Kidney (tissue), 14 donors: Measurements from ENCODE around the gene USP40. TPM values are rescaled to one million over a fixed set of nuclear protein-coding genes. Genes with fewer than 3 reads are reported as not detected.

Source experiments
- DNase-seq, 5 donors: peaks; one replicate each; pipeline ENCODE4 v3.0.0-alpha.2; 2013 to 2020
- FAIRE-seq: peaks from 2 replicates; lab custom pipeline; 2012; peaks lifted over from hg19 to GRCh38; lab: Jason Lieb, UNC
- H3K27ac ChIP-seq, 2 donors: one replicate each; pipeline ENCODE4 v1.7.0; 2013; ENCODE audit warnings: low read depth in 2 of 2, low read length in 2 of 2, inconsistent platforms in 1 of 2
- H3K27me3 ChIP-seq: one replicate; pipeline ENCODE4 v1.7.1; 2013; ENCODE audit warnings: low read length, inconsistent platforms; ENCODE audit not compliant: control insufficient read depth, insufficient read depth
- H3K36me3 ChIP-seq, 3 donors: one replicate each; pipeline versions ENCODE4 v1.7.0 to v1.7.1; 2013; ENCODE audit warnings: low read length in 3 of 3, control low read depth in 1 of 3, inconsistent platforms in 1 of 3; ENCODE audit not compliant: insufficient read depth in 3 of 3, control insufficient read depth in 2 of 3
- H3K4me1 ChIP-seq, 3 donors: one replicate each; pipeline versions ENCODE4 v1.7.0 to v1.7.1; 2013; ENCODE audit warnings: low read length in 3 of 3, inconsistent platforms in 1 of 3, low read depth in 1 of 3; ENCODE audit not compliant: control insufficient read depth in 2 of 3, insufficient read depth in 2 of 3
- H3K4me3 ChIP-seq, 3 donors: one replicate each; pipeline versions ENCODE4 v1.7.0 to v1.8.1; 2013; ENCODE audit warnings: low read length in 3 of 3, control low read depth in 1 of 3, inconsistent platforms in 1 of 3
- H3K9ac ChIP-seq, 3 donors: one replicate each; pipeline versions ENCODE4 v1.7.0 to v1.7.1; 2013; ENCODE audit warnings: low read length in 3 of 3, control low read depth in 1 of 3, inconsistent platforms in 1 of 3
- H3K9me3 ChIP-seq, 3 donors: one replicate each; pipeline versions ENCODE4 v1.7.0 to v1.7.1; 2013; ENCODE audit warnings: low read length in 3 of 3, control low read depth in 1 of 3, inconsistent platforms in 1 of 3; ENCODE audit not compliant: control insufficient read depth in 2 of 3, insufficient read depth in 1 of 3
- intact Hi-C: fragments of 100-400 bp; cut with DNase I; formaldehyde crosslinking; loops from one replicate; pipeline ENCODE4 v1.11.1; 2022
- polyA plus RNA-seq: library from polyadenylated mRNA; stranded (reverse); fragments of 350-450 nt; fragmentation: Illumina TruSeq; extraction: RNeasy Lipid Tissue Mini Kit (QIAGEN cat#74804); gene quantifications from one replicate; pipeline ENCODE4 v1.2.3, GENCODE V29; 2014; ENCODE audit warnings: low read depth, low replicate concordance; ENCODE audit not compliant: insufficient read depth
- total RNA-seq: library from RNA; stranded (reverse); fragmentation: NEBNext Ultra II Directional; extraction: Animal tissue kit (Norgen Biotek cat#: 25700); gene quantifications from one replicate; pipeline ENCODE4 v1.2.1, GENCODE V29; 2021
- TF ChIP-seq, protein P1 (sequence below): IDR thresholded peaks from 3 replicates; pipeline ENCODE4 v1.5.1; 2012; ENCODE audit warnings: mild to moderate bottlenecking, moderate library complexity, borderline replicate concordance; ENCODE audit not compliant: insufficient read depth; ENCODE audit errors: extremely low read depth
- donor health status: control.
- donor health status: control.
- donor health status: control.
- donor health status: control.
- donor health status: control.
- donor health status: DM: yes; HTN: yes; CAD: no.
- donor health status: Normal renal cell carcinoma (clear cell type).

The USP40 gene
- total and polyA plus RNA-seq, 2 donors from 2014 or later: 28.5 to 51.6 TPM

DNA sequence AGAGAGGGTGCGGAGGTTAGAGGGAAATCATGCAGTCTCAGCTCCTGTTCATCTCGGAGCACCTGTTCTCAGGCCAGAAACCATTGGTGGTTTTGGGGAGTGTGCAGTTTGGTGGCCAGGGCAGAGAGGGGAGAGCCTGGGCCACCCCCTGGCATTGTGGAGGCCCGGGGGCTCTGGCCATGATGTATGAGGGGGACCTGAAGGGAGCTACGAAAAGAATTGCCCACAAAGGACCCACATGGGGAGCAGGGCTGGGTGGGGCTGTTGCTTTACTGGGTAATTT lies 124.6 kb downstream of the USP40 start:
- FAIRE-seq (no peak), DNase-seq (no peak)
- Histone ChIP-seq H3K4me3 (no peak overlapping the region), H3K27ac (no peak overlapping the region), H3K9ac (no peak overlapping the region), H3K4me1 (no peaks in the 10 kb centered on the region), H3K36me3 (peaks cover 0 to 9% (median 8%) of the 10 kb centered on the region in 3 donors), H3K9me3 (no peaks in the 10 kb centered on the region), H3K27me3 (no peaks in the 10 kb centered on the region)
- intact Hi-C loops: no loop called here
- TF ChIP-seq, protein P1, sequence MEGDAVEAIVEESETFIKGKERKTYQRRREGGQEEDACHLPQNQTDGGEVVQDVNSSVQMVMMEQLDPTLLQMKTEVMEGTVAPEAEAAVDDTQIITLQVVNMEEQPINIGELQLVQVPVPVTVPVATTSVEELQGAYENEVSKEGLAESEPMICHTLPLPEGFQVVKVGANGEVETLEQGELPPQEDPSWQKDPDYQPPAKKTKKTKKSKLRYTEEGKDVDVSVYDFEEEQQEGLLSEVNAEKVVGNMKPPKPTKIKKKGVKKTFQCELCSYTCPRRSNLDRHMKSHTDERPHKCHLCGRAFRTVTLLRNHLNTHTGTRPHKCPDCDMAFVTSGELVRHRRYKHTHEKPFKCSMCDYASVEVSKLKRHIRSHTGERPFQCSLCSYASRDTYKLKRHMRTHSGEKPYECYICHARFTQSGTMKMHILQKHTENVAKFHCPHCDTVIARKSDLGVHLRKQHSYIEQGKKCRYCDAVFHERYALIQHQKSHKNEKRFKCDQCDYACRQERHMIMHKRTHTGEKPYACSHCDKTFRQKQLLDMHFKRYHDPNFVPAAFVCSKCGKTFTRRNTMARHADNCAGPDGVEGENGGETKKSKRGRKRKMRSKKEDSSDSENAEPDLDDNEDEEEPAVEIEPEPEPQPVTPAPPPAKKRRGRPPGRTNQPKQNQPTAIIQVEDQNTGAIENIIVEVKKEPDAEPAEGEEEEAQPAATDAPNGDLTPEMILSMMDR: no peak

DNA sequence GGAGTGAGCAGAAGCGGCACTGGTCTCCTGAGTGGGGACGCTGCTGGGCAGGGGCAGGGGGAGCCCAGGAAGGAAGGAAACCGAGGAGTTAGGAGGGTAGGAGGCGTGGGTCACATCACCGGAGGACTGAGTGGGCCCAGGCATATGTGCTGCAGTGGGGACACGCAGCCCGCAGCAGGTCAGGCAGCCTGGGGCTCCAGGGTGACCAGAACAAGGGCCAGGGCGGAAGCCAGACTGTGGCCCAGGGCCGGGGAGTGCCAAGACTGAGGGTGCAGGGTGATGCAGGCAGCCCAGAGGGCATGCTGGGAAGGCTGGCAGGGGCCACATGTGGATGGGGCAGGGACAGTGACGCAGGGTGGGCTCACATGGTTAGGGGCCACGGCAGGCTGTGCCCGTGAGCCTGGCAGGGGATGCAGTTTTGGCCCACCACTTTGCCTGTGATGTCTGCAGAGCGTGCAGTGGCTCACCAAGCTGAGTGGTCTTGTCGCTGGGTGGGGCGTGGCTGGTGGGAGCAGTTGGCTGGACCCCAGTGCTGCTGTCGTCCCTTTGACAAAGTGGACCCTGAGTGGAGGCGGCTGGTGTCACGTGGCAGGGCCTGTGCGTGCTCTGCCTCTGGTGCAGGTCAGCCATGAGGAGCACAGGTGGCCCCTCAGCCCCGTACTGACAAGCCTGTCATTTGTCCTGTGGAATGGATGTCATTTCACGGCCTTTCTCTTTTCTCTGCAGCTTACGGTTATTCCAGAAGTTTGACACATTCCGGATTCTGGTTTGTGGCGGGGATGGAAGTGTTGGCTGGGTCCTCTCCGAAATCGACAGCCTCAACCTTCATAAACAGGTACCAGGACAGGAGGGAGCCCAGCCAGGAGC lies 125.2 kb downstream of the USP40 start:
- FAIRE-seq (no peak), DNase-seq (peak in 1 of 5 donors; percentile 24)
- H3K4me1 ChIP-seq: no peaks in the 10 kb centered on the region
- TF ChIP-seq, protein P1: no peak
- intact Hi-C loops: no loop called here
- H3K36me3 ChIP-seq: peaks cover 0 to 9% (median 8%) of the 10 kb centered on the region in 3 donors
- H3K27me3 ChIP-seq: no peaks in the 10 kb centered on the region
- H3K9ac ChIP-seq: no peak overlapping the region
- no peak overlapping the region for H3K4me3 ChIP-seq
- H3K9me3 ChIP-seq: no peaks in the 10 kb centered on the region
- no peak overlapping the region for H3K27ac ChIP-seq

DNA sequence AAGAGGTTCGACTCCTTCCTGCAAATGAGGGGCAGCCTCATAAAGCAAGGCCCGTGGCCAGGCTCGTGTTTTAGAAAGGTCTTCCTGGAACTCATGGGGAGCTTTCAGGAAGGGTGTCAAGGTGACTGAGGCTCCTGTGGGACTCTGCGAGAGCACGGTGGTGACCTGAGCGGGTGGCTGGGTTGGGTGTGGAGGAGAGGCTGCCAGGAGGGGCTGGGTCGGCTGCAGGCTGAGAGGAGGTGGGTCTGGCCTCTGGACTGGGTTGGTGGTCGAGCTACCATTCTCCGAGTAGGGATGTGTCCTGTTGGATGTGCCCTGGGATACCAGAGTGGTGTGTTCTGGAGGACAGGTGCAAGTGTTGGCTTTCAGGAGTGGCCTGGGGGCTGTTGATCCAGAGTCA lies 125.9 kb downstream of the USP40 start:
- intact Hi-C loops: no loop called here
- Histone ChIP-seq H3K27ac (no peak overlapping the region), H3K9me3 (no peaks in the 10 kb centered on the region), H3K27me3 (no peaks in the 10 kb centered on the region), H3K4me1 (no peaks in the 10 kb centered on the region), H3K4me3 (no peak overlapping the region), H3K36me3 (peaks cover 0 to 12% (median 8%) of the 10 kb centered on the region in 3 donors), H3K9ac (no peak overlapping the region)
- FAIRE-seq (no peak), DNase-seq (no peak)
- TF ChIP-seq, protein P1: no peak
